Thyroid gland (tissue), 4 donors: Measurements from ENCODE around the gene CASKIN2.

Experiments
- POLR2A ChIP-seq, 2 donors: fragments of 450-650 bp; IDR thresholded peaks; one replicate each; pipeline ENCODE4 v1.6.1; 2017; ENCODE audit warnings: antibody characterized with exemption in 2 of 2, mild to moderate bottlenecking in 2 of 2, moderate library complexity in 1 of 2
- TF ChIP-seq, protein P1 (sequence below), 6 experiments: fragments of 200-600 bp in 3 of 6; fragments of 450-650 bp in 3 of 6; sonication (generic) in 3 of 6; IDR thresholded peaks; one replicate each; pipeline ENCODE4 v1.5.1; 2016 to 2019; ENCODE audit warnings: antibody characterized with exemption in 6 of 6, mild to moderate bottlenecking in 2 of 6, inconsistent platforms in 1 of 6, moderate library complexity in 1 of 6

DNA sequence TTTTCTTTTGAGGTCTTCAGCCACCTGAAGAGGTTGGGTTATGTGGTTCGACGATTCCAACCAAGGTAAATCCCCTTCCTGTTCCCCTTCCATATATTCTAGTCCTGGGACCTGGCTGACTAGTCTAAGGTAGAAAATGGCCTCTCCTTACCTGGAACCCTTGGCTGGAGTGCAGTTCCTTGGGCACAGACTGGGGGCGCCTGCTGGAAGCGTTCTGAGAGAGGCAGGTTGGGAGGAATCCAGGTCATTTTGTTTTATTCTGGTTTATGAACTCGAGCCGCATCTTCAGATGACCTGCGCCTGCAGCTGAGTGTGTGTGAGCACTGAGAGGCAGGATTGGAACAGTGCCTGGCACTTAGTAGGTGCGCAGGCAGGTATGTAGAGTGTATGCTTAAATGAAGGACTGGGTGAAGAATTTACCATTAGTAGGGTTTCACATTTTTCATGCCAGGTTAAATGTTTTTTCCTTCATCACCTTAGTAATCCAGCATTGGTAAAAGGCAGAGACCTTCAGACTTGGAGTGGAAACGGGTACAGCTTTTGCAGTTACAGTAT is 3.7 kb upstream of the CASKIN2 start:
- TF ChIP-seq POLR2A (IDR thresholded peaks at IDR 0.05) = no peak
- TF ChIP-seq, protein P1, sequence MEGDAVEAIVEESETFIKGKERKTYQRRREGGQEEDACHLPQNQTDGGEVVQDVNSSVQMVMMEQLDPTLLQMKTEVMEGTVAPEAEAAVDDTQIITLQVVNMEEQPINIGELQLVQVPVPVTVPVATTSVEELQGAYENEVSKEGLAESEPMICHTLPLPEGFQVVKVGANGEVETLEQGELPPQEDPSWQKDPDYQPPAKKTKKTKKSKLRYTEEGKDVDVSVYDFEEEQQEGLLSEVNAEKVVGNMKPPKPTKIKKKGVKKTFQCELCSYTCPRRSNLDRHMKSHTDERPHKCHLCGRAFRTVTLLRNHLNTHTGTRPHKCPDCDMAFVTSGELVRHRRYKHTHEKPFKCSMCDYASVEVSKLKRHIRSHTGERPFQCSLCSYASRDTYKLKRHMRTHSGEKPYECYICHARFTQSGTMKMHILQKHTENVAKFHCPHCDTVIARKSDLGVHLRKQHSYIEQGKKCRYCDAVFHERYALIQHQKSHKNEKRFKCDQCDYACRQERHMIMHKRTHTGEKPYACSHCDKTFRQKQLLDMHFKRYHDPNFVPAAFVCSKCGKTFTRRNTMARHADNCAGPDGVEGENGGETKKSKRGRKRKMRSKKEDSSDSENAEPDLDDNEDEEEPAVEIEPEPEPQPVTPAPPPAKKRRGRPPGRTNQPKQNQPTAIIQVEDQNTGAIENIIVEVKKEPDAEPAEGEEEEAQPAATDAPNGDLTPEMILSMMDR (IDR thresholded peaks at IDR 0.05) = no peak
